Hematopoietic multipotent progenitor cell treated with erythropoietin and hydrocortisone succinate and interleukin-3 and kit ligand, for 4 days (in vitro differentiated cells): ENCODE results near the gene GRIPAP1.
"Not testable (repeated sequence)": the region's sequence is repeated elsewhere in the genome, so short reads cannot be mapped to it uniquely, and the experiment has no call there.

ENCODE experiments used
- DNase-seq: peaks from one replicate; pipeline ENCODE4 v3.0.0-alpha.2; 2015

The GRIPAP1 gene

GRCh38 chrX:48997455-48997854 lies 4.6 kb downstream of the GRIPAP1 start:
- DNase-seq = no peak

GRCh38 chrX:48996969-48997368 lies 5.1 kb downstream of the GRIPAP1 start:
- DNase-seq = peak; percentile 21

- no peak for DNase-seq
These were observed 9.7 kb downstream of the GRIPAP1 start for GRCh38 chrX:48992341-48992740.

- no peak for DNase-seq
These were observed 12.6 kb downstream of the GRIPAP1 start for GRCh38 chrX:48989483-48989882.

GRCh38 chrX:48983896-48984295 lies 18.2 kb downstream of the GRIPAP1 start:
- DNase-seq = no peak

GRCh38 chrX:48983081-48983480 lies 19.0 kb downstream of the GRIPAP1 start:
- DNase-seq = no peak

- DNase-seq = no peak
These were observed 20.9 kb downstream of the GRIPAP1 start for GRCh38 chrX:48981178-48981577.

- DNase-seq = not testable (repeated sequence)
These were observed 21.7 kb downstream of the GRIPAP1 start for GRCh38 chrX:48980341-48980740.

GRCh38 chrX:48978226-48978625 lies 23.8 kb downstream of the GRIPAP1 start:
- no peak for DNase-seq

GRCh38 chrX:48976086-48976485 lies 26.0 kb downstream of the GRIPAP1 start:
- peak; percentile 47 for DNase-seq

GRCh38 chrX:48975541-48975940 lies 26.5 kb downstream of the GRIPAP1 start:
- no peak for DNase-seq

- no peak for DNase-seq
These were observed 27.0 kb downstream of the GRIPAP1 start for GRCh38 chrX:48975041-48975440.

- no peak for DNase-seq
These were observed 27.5 kb downstream of the GRIPAP1 start for GRCh38 chrX:48974574-48974973.

- no peak for DNase-seq
These were observed 28.0 kb downstream of the GRIPAP1 start for GRCh38 chrX:48974033-48974432.

GRCh38 chrX:48972220-48973164 lies 29.6 kb downstream of the GRIPAP1 start:
- peak; percentile 69 for DNase-seq

GRCh38 chrX:48971249-48972219 lies 30.5 kb downstream of the GRIPAP1 start, which contains the start of gene KCND1:
TSS of gene KCND1 (minus strand) at chrX:48971844. CDS start at chrX:48970271, 1,573 bp downstream.
- peak; percentile 52 for DNase-seq

- DNase-seq = no peak
These were observed 32.6 kb downstream of the GRIPAP1 start for GRCh38 chrX:48969471-48969870.

- DNase-seq = no peak
These were observed 33.7 kb downstream of the GRIPAP1 start for GRCh38 chrX:48968377-48968776.

GRCh38 chrX:48966796-48967579 lies 35.1 kb downstream of the GRIPAP1 start:
- DNase-seq = no peak

- no peak for DNase-seq
These were observed 36.1 kb downstream of the GRIPAP1 start for GRCh38 chrX:48965959-48966358.

- DNase-seq = peak; percentile 94
These were observed 40.4 kb downstream of the GRIPAP1 start for GRCh38 chrX:48961585-48962091.

- DNase-seq = no peak
These were observed 41.8 kb downstream of the GRIPAP1 start for GRCh38 chrX:48960291-48960690.
